ES-I3 (cell line): ENCODE measurements around the gene G6PD.
"Not testable (repeated sequence)": the region's sequence is repeated elsewhere in the genome, so short reads cannot be mapped to it uniquely, and the experiment has no call there.

Experiments used
- H3K36me3 ChIP-seq: 2 replicates; pipeline ENCODE4 v1.6.1; 2013; ENCODE audit warnings: mild to moderate bottlenecking, low read length, control low read depth, moderate library complexity; ENCODE audit not compliant: insufficient read depth
- H3K4me1 ChIP-seq: 2 replicates; pipeline ENCODE4 v1.6.1; 2013; ENCODE audit warnings: mild to moderate bottlenecking, control low read depth, low read length; ENCODE audit not compliant: insufficient read depth
- H3K9ac ChIP-seq: 2 replicates; pipeline ENCODE4 v1.6.1; 2013; ENCODE audit warnings: low read depth, mild to moderate bottlenecking, low read length, moderate library complexity
- H3K9me3 ChIP-seq: 2 replicates; pipeline ENCODE4 v1.6.1; 2013; ENCODE audit warnings: mild to moderate bottlenecking, low read length, moderate library complexity; ENCODE audit not compliant: control insufficient read depth, insufficient read depth

Gene G6PD

GRCh38 chrX:154546354-154547244 lies at the start of gene G6PD:
Gene G6PD (minus strand): TSS chrX:154546846. CDS start chrX:154546155, 691 bp downstream.
- H3K9ac ChIP-seq: peak within 1 kb of the TSS; percentile 93
- no peaks in the 10 kb centered on the region for H3K9me3 ChIP-seq
- no peaks in the 10 kb centered on the region for H3K36me3 ChIP-seq
- H3K4me1 ChIP-seq: peaks cover 12% of the 10 kb centered on the region; the same call in 1 of the 2 replicates

- H3K36me3 ChIP-seq: no peaks in the 10 kb centered on the region
- peaks cover 6% of the 10 kb centered on the region for H3K4me1 ChIP-seq
- H3K9me3 ChIP-seq: peaks cover 10% of the 10 kb centered on the region
- no peak overlapping the region for H3K9ac ChIP-seq
Measured at GRCh38 chrX:154595559-154596249, 49.1 kb upstream of the G6PD start.

- Histone ChIP-seq H3K36me3 (no peaks in the 10 kb centered on the region), H3K9ac (no peak overlapping the region), H3K9me3 (peaks cover 10% of the 10 kb centered on the region), H3K4me1 (peaks cover 6% of the 10 kb centered on the region)
Measured at GRCh38 chrX:154594491-154594890, 47.8 kb upstream of the G6PD start.

GRCh38 chrX:154593201-154593600 lies 46.6 kb upstream of the G6PD start:
- Histone ChIP-seq H3K9ac (no peak overlapping the region), H3K36me3 (no peaks in the 10 kb centered on the region), H3K9me3 (peaks cover 10% of the 10 kb centered on the region), H3K4me1 (peaks cover 6% of the 10 kb centered on the region)

GRCh38 chrX:154592505-154592904 lies 45.9 kb upstream of the G6PD start:
- peaks cover 5% of the 10 kb centered on the region; the same call in 1 of the 2 replicates for H3K9me3 ChIP-seq
- H3K4me1 ChIP-seq: peaks cover 6% of the 10 kb centered on the region
- no peaks in the 10 kb centered on the region for H3K36me3 ChIP-seq
- H3K9ac ChIP-seq: no peak overlapping the region

GRCh38 chrX:154590415-154590814 lies 43.8 kb upstream of the G6PD start:
- H3K36me3 ChIP-seq, H3K9me3 ChIP-seq, H3K9ac ChIP-seq, H3K4me1 ChIP-seq: not testable (repeated sequence)

GRCh38 chrX:154584585-154585183 lies 38.0 kb upstream of the G6PD start, which contains the start of gene CTAG1A:
Gene CTAG1A (plus strand): TSS chrX:154585133. CDS start chrX:154585207, 74 bp downstream.
- H3K4me1 ChIP-seq, H3K9ac ChIP-seq, H3K36me3 ChIP-seq, H3K9me3 ChIP-seq: not testable (repeated sequence)

GRCh38 chrX:154582994-154583393 lies 36.3 kb upstream of the G6PD start:
- H3K9ac ChIP-seq, H3K36me3 ChIP-seq, H3K4me1 ChIP-seq, H3K9me3 ChIP-seq: not testable (repeated sequence)

- not testable (repeated sequence) for H3K9ac ChIP-seq, H3K9me3 ChIP-seq, H3K36me3 ChIP-seq, H3K4me1 ChIP-seq
Measured at GRCh38 chrX:154575076-154575475, 28.4 kb upstream of the G6PD start.

GRCh38 chrX:154573061-154573460 lies 26.4 kb upstream of the G6PD start:
- H3K9me3 ChIP-seq, H3K36me3 ChIP-seq, H3K9ac ChIP-seq, H3K4me1 ChIP-seq: not testable (repeated sequence)

- not testable (repeated sequence) for H3K9ac ChIP-seq, H3K9me3 ChIP-seq, H3K4me1 ChIP-seq, H3K36me3 ChIP-seq
Measured at GRCh38 chrX:154570361-154570760, 23.7 kb upstream of the G6PD start.

- H3K9ac ChIP-seq, H3K9me3 ChIP-seq, H3K4me1 ChIP-seq, H3K36me3 ChIP-seq: not testable (repeated sequence)
Measured at GRCh38 chrX:154562295-154562694, 15.6 kb upstream of the G6PD start.

GRCh38 chrX:154560326-154560725 lies 13.7 kb upstream of the G6PD start:
- H3K4me1 ChIP-seq: not testable (repeated sequence)

GRCh38 chrX:154558896-154559295 lies 12.2 kb upstream of the G6PD start:
- not testable (repeated sequence) for H3K9ac ChIP-seq, H3K4me1 ChIP-seq, H3K36me3 ChIP-seq, H3K9me3 ChIP-seq

More at GRCh38 chrX:154560326-154560725, 13.7 kb upstream of the G6PD start:
- H3K9ac ChIP-seq, H3K36me3 ChIP-seq, H3K9me3 ChIP-seq: not testable (repeated sequence)
